IPS-18c (cell line): ENCODE measurements around the gene RNF111.
A peak's percentile ranks its signal among the peaks of the same experiment; 100 is the strongest.

Experiments
- H3K4me3 ChIP-seq: 2 replicates; pipeline ENCODE4 v1.7.0; 2013; ENCODE audit warnings: low read depth, mild to moderate bottlenecking, low read length, moderate library complexity; ENCODE audit not compliant: insufficient read depth
- H3K9me3 ChIP-seq: one replicate; pipeline ENCODE4 v1.6.1; 2013; ENCODE audit warnings: mild to moderate bottlenecking, low read length, moderate library complexity; ENCODE audit not compliant: control insufficient read depth, insufficient read depth

RNF111 gene

GRCh38 chr15:58987491-58988005, at the start of gene RNF111:
RNF111 (plus strand) TSS chr15:58987663; CDS start chr15:59030823, 43,160 bp downstream.
- Histone ChIP-seq H3K9me3 (peaks cover 2% of the 10 kb centered on the region), H3K4me3 (peak within 1 kb of the TSS; percentile 79)

- Histone ChIP-seq H3K4me3 (no peak overlapping the region), H3K9me3 (no peaks in the 10 kb centered on the region)
These were observed 40.3 kb upstream of the RNF111 start for GRCh38 chr15:58947179-58947578.

GRCh38 chr15:58951388-58952007, 36.0 kb upstream of the RNF111 start:
- Histone ChIP-seq H3K4me3 (no peak overlapping the region), H3K9me3 (no peaks in the 10 kb centered on the region)

- Histone ChIP-seq H3K4me3 (no peak overlapping the region), H3K9me3 (no peaks in the 10 kb centered on the region)
These were observed 34.7 kb upstream of the RNF111 start for GRCh38 chr15:58952751-58953150.

GRCh38 chr15:58957101-58957973, 30.1 kb upstream of the RNF111 start:
- Histone ChIP-seq H3K4me3 (no peak overlapping the region), H3K9me3 (no peaks in the 10 kb centered on the region)

GRCh38 chr15:58958811-58959210, 28.7 kb upstream of the RNF111 start:
- Histone ChIP-seq H3K9me3 (no peaks in the 10 kb centered on the region), H3K4me3 (no peak overlapping the region)

- no peak overlapping the region for H3K4me3 ChIP-seq
These were observed 25.3 kb upstream of the RNF111 start for GRCh38 chr15:58962136-58962535.

GRCh38 chr15:58962662-58963565, 24.5 kb upstream of the RNF111 start:
- H3K4me3 ChIP-seq: no peak overlapping the region
- no peaks in the 10 kb centered on the region for H3K9me3 ChIP-seq

More at GRCh38 chr15:58962136-58962535, 25.3 kb upstream of the RNF111 start:
- no peaks in the 10 kb centered on the region for H3K9me3 ChIP-seq

GRCh38 chr15:58966698-58967097, 20.8 kb upstream of the RNF111 start:
- H3K4me3 ChIP-seq: no peak overlapping the region
- no peaks in the 10 kb centered on the region for H3K9me3 ChIP-seq

GRCh38 chr15:58967479-58967878, 20.0 kb upstream of the RNF111 start:
- Histone ChIP-seq H3K9me3 (no peaks in the 10 kb centered on the region), H3K4me3 (no peak overlapping the region)

- Histone ChIP-seq H3K9me3 (no peaks in the 10 kb centered on the region), H3K4me3 (no peak overlapping the region)
These were observed 9.6 kb upstream of the RNF111 start for GRCh38 chr15:58977887-58978286.

- Histone ChIP-seq H3K4me3 (no peak overlapping the region), H3K9me3 (no peaks in the 10 kb centered on the region)
These were observed 7.0 kb upstream of the RNF111 start for GRCh38 chr15:58980351-58980939.

- Histone ChIP-seq H3K9me3 (no peaks in the 10 kb centered on the region), H3K4me3 (no peak overlapping the region)
These were observed 5.5 kb upstream of the RNF111 start for GRCh38 chr15:58981808-58982475.

- no peaks in the 10 kb centered on the region for H3K9me3 ChIP-seq
These were observed 4.2 kb upstream of the RNF111 start for GRCh38 chr15:58983261-58983660.

GRCh38 chr15:58985443-58985842, 2.0 kb upstream of the RNF111 start:
- Histone ChIP-seq H3K9me3 (no peaks in the 10 kb centered on the region), H3K4me3 (no peak overlapping the region)

More at GRCh38 chr15:58983261-58983660, 4.2 kb upstream of the RNF111 start:
- H3K4me3 ChIP-seq: no peak overlapping the region

GRCh38 chr15:58987036-58987435, 427 bp upstream of the RNF111 start:
- peak overlapping the region; percentile 79; the same call in 1 of the 2 replicates for H3K4me3 ChIP-seq
- peaks cover 2% of the 10 kb centered on the region for H3K9me3 ChIP-seq
